ENCODE measurements around the gene SIDT1. TPM values are rescaled to one million over a fixed set of nuclear protein-coding genes. Genes with fewer than 3 reads are reported as not detected.

The SIDT1 gene
- total RNA-seq, 1 experiment from 2014 or later, result not detected

GRCh38 chr3:113575206-113575605 is 42.9 kb downstream of the SIDT1 start:
- POLR2A ChIA-PET, result no interaction called here
- Histone ChIP-seq H3K27me3 (ENCODE audit: control insufficient read depth, insufficient read depth, low read length) (peaks cover 29% of the 10 kb centered on the region), H3K4me3 (ENCODE audit: low read depth in 2 of 2, low read length in 2 of 2) (no peak overlapping the region), H3K36me3 (ENCODE audit: control insufficient read depth, insufficient read depth, low read length) (no peaks in the 10 kb centered on the region), H3K4me1 (ENCODE audit: control insufficient read depth, insufficient read depth, low read length) (no peaks in the 10 kb centered on the region), H3K27ac (ENCODE audit: low read length) (no peak overlapping the region), H3K9me3 (ENCODE audit: control insufficient read depth, insufficient read depth, low read depth, low read length) (no peaks in the 10 kb centered on the region)
- CTCF ChIA-PET, result no interaction called here
- intact Hi-C loops (cut with micrococcal nuclease; ENCODE audit: unreplicated experiment) (loop anchor here (5.0 kb wide), 2 partner anchors 38 to 523 kb away; no protein-coding TSS in a partner anchor), in situ Hi-C loops (cut with HindIII; ENCODE audit: low pct_unique_long_range_greater_than_20kb, low sequenced_read_pairs) (no loop called here)
- ATAC-seq (no peak), DNase-seq (ENCODE audit: low read depth, low spot score) (no peak)
- no peak for TF ChIP-seq CTCF (IDR thresholded peaks at IDR 0.05)
- no peak for TF ChIP-seq TCF7L2 (IDR thresholded peaks at IDR 0.05; ENCODE audit: low read depth, low read length)
- TF ChIP-seq REST (IDR thresholded peaks at IDR 0.05; ENCODE audit: insufficient read depth in 1 of 2, low read depth in 2 of 2, low read length in 1 of 2), result no peak
- no peak for TF ChIP-seq POLR2AphosphoS5 (IDR thresholded peaks at IDR 0.05; ENCODE audit: low read depth, low read length)
- no peak for TF ChIP-seq SIN3A (IDR thresholded peaks at IDR 0.05; ENCODE audit: borderline replicate concordance, insufficient read depth, low read depth, low read length)
- no TSS peak for BruUV-seq (replicated peaks)

GRCh38 chr3:113585228-113585627 is 52.9 kb downstream of the SIDT1 start:
- intact Hi-C loops (cut with micrococcal nuclease; ENCODE audit: unreplicated experiment), result no loop called here
- DNase-seq (ENCODE audit: low read depth, low spot score) (no peak), ATAC-seq (no peak)
- ChIA-PET POLR2A (no interaction called here), CTCF (no interaction called here)
- Histone ChIP-seq H3K36me3 (ENCODE audit: control insufficient read depth, insufficient read depth, low read length) (no peaks in the 10 kb centered on the region), H3K4me1 (ENCODE audit: control insufficient read depth, insufficient read depth, low read length) (no peaks in the 10 kb centered on the region), H3K27me3 (ENCODE audit: control insufficient read depth, insufficient read depth, low read length) (peaks cover 18% of the 10 kb centered on the region; the same call in 1 of the 2 replicates), H3K4me3 (ENCODE audit: low read depth in 2 of 2, low read length in 2 of 2) (no peak overlapping the region), H3K9me3 (ENCODE audit: control insufficient read depth, insufficient read depth, low read depth, low read length) (no peaks in the 10 kb centered on the region), H3K27ac (ENCODE audit: low read length) (no peak overlapping the region)
- TF ChIP-seq SIN3A (IDR thresholded peaks at IDR 0.05; ENCODE audit: borderline replicate concordance, insufficient read depth, low read depth, low read length), result no peak
- BruUV-seq (replicated peaks), result no TSS peak
- in situ Hi-C loops (cut with HindIII; ENCODE audit: low pct_unique_long_range_greater_than_20kb, low sequenced_read_pairs), result no loop called here

- H3K4me3 ChIP-seq (ENCODE audit: low read depth in 2 of 2, low read length in 2 of 2), result no peak overlapping the region
- CTCF ChIA-PET, result no interaction called here
- no peaks in the 10 kb centered on the region for H3K9me3 ChIP-seq (ENCODE audit: control insufficient read depth, insufficient read depth, low read depth, low read length)
- in situ Hi-C loops (cut with HindIII; ENCODE audit: low pct_unique_long_range_greater_than_20kb, low sequenced_read_pairs), result no loop called here
- H3K4me1 ChIP-seq (ENCODE audit: control insufficient read depth, insufficient read depth, low read length), result no peaks in the 10 kb centered on the region
- no peak for TF ChIP-seq POLR2AphosphoS5 (IDR thresholded peaks at IDR 0.05; ENCODE audit: low read depth, low read length)
- TF ChIP-seq REST (IDR thresholded peaks at IDR 0.05; ENCODE audit: insufficient read depth in 1 of 2, low read depth in 2 of 2, low read length in 1 of 2), result no peak
- no peak for TF ChIP-seq SIN3A (IDR thresholded peaks at IDR 0.05; ENCODE audit: borderline replicate concordance, insufficient read depth, low read depth, low read length)
- no peak for TF ChIP-seq CTCF (IDR thresholded peaks at IDR 0.05)
- no peak for TF ChIP-seq TCF7L2 (IDR thresholded peaks at IDR 0.05; ENCODE audit: low read depth, low read length)
- no peaks in the 10 kb centered on the region for H3K36me3 ChIP-seq (ENCODE audit: control insufficient read depth, insufficient read depth, low read length)
- intact Hi-C loops (cut with micrococcal nuclease; ENCODE audit: unreplicated experiment), result no loop called here
- POLR2A ChIA-PET, result no interaction called here
- DNase-seq (ENCODE audit: low read depth, low spot score), result no peak
- no peak overlapping the region for H3K27ac ChIP-seq (ENCODE audit: low read length)
- peaks cover 18% of the 10 kb centered on the region; the same call in 1 of the 2 replicates for H3K27me3 ChIP-seq (ENCODE audit: control insufficient read depth, insufficient read depth, low read length)
- no TSS peak for BruUV-seq (replicated peaks)
- ATAC-seq, result no peak
Measured at GRCh38 chr3:113585720-113586119, 53.4 kb downstream of the SIDT1 start.
